ENCODE measurements around the gene LCE1B.

LCE1B gene

DNA sequence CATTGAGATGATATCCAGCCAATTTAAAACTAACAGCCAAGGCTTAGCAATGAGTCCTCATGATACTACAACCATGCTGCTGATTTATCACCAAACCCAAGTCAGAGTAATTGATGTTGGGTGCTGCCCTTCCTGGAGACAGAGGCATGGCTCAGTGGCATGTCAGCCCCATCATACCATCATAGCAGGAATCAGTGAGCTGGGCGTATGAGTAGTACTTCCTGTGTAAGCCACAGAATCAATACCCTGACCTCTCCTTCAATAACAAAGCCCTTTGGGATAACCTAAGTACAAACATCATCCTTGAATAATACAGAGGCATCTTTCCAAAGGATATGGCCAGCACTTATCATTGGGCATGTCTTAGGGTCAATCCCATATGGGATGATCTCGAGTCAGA is 28.7 kb upstream of the LCE1B start:
- TF ChIP-seq, protein P1, sequence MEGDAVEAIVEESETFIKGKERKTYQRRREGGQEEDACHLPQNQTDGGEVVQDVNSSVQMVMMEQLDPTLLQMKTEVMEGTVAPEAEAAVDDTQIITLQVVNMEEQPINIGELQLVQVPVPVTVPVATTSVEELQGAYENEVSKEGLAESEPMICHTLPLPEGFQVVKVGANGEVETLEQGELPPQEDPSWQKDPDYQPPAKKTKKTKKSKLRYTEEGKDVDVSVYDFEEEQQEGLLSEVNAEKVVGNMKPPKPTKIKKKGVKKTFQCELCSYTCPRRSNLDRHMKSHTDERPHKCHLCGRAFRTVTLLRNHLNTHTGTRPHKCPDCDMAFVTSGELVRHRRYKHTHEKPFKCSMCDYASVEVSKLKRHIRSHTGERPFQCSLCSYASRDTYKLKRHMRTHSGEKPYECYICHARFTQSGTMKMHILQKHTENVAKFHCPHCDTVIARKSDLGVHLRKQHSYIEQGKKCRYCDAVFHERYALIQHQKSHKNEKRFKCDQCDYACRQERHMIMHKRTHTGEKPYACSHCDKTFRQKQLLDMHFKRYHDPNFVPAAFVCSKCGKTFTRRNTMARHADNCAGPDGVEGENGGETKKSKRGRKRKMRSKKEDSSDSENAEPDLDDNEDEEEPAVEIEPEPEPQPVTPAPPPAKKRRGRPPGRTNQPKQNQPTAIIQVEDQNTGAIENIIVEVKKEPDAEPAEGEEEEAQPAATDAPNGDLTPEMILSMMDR (IDR thresholded peaks at IDR 0.05; ENCODE audit: low read length), result no peak
- TF ChIP-seq EZH2 (optimal IDR thresholded peaks at IDR 0.05; ENCODE audit: low read depth, low read length) (no peak), EZH2phosphoT487 (IDR thresholded peaks at IDR 0.05; ENCODE audit: low read length) (no peak)
- no peak overlapping the region for H3K27ac ChIP-seq (ENCODE audit: low read length)
- no peak overlapping the region for H2AFZ ChIP-seq (ENCODE audit: low read length)
- no peaks in the 10 kb centered on the region for H3F3A ChIP-seq (ENCODE audit: insufficient read depth, low read length)
- no peak overlapping the region for H3K9ac ChIP-seq (ENCODE audit: low read length)
- H3K4me3 ChIP-seq (ENCODE audit: low read length), result no peak overlapping the region
- no peaks in the 10 kb centered on the region for H3K9me2 ChIP-seq (replicated peaks; ENCODE audit: insufficient read depth, low read length)
- H4K20me1 ChIP-seq (ENCODE audit: insufficient read depth, low read length), result no peaks in the 10 kb centered on the region
- H3K4me2 ChIP-seq (ENCODE audit: low read depth, low read length), result no peak overlapping the region
- H3K27me3 ChIP-seq (replicated peaks; ENCODE audit: insufficient read depth, low read length), result no peaks in the 10 kb centered on the region
- no peaks in the 10 kb centered on the region for H3K36me3 ChIP-seq (replicated peaks; ENCODE audit: insufficient read depth, low read length)
- no peaks in the 10 kb centered on the region for H3K9me3 ChIP-seq (replicated peaks; ENCODE audit: insufficient read depth, low read length)
- H3K4me1 ChIP-seq (ENCODE audit: low read length), result no peaks in the 10 kb centered on the region
- H3K79me2 ChIP-seq (ENCODE audit: low read length), result no peaks in the 10 kb centered on the region
- no peak for DNase-seq

DNA sequence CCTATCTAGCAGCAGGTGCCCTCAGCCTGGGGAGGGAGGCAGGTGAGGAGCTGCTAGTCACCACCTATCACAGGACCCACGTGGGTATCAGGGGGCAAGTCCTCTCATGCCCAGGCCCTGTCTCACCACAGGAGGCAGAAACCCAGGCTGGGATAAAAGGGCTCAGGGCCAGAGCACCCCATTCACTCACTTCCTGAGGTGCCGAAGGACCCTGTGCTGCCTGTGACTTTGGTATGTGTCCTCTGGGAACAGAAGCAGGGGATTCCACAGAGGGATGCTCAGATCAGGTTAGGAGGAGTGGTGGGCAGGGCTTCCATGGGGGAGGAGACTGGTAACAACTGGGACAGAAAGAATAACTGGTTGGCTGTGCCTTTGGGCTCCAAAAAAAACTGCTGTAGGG is 25.7 kb upstream of the LCE1B start, which contains the start of gene LCE1E:
Gene LCE1E, plus strand, starts transcription at position 181 of the 400 bp plus-strand sequence. CDS start 1,043 bp downstream, outside the sequence.
- Histone ChIP-seq H3K36me3 (replicated peaks; ENCODE audit: insufficient read depth, low read length) (no peaks in the 10 kb centered on the region), H3K27me3 (replicated peaks; ENCODE audit: insufficient read depth, low read length) (no peaks in the 10 kb centered on the region), H3K9ac (ENCODE audit: low read length) (no peak within 1 kb of the TSS), H3F3A (ENCODE audit: insufficient read depth, low read length) (no peaks in the 10 kb centered on the region), H3K4me2 (ENCODE audit: low read depth, low read length) (no peak within 1 kb of the TSS), H3K4me3 (ENCODE audit: low read length) (no peak within 1 kb of the TSS), H2AFZ (ENCODE audit: low read length) (peak within 1 kb of the TSS; percentile 26; the same call in 1 of the 2 replicates), H4K20me1 (ENCODE audit: insufficient read depth, low read length) (no peaks in the 10 kb centered on the region), H3K4me1 (ENCODE audit: low read length) (no peaks in the 10 kb centered on the region), H3K79me2 (ENCODE audit: low read length) (no peaks in the 10 kb centered on the region), H3K9me3 (replicated peaks; ENCODE audit: insufficient read depth, low read length) (no peaks in the 10 kb centered on the region), H3K9me2 (replicated peaks; ENCODE audit: insufficient read depth, low read length) (no peaks in the 10 kb centered on the region), H3K27ac (ENCODE audit: low read length) (no peak within 1 kb of the TSS)
- peak; percentile 51 for DNase-seq
- TF ChIP-seq EZH2 (optimal IDR thresholded peaks at IDR 0.05; ENCODE audit: low read depth, low read length), result no peak
- TF ChIP-seq, protein P1 (IDR thresholded peaks at IDR 0.05; ENCODE audit: low read length), result 0 out of 2 replicates have a peak, but pooled peaks have one; percentile 7

DNA sequence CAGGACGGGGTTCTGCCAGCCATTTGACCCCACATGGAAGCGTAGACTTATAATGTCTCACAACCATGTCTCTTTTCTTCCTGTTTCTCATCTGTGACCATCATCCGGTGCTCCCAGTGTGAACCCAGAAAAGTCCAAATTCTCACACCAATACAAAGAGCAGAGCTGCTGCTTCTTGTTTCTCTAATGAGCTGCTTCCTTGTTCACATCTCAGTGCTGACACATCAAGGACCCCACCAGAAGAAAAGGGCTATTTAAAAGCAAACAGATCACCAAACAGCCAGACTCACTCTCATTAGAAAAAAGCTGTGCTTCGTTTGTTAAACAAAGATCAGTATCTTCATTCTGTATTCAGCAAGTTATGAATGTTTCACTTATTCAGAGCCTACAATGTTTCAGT is 16.1 kb upstream of the LCE1B start:
- no peak overlapping the region for H3K9ac ChIP-seq (ENCODE audit: low read length)

More for the DNA sequence above, 16.1 kb upstream of the LCE1B start:
- TF ChIP-seq EZH2 (optimal IDR thresholded peaks at IDR 0.05; ENCODE audit: low read depth, low read length) (no peak), EZH2phosphoT487 (IDR thresholded peaks at IDR 0.05; ENCODE audit: low read length) (no peak)
- TF ChIP-seq, protein P1 (IDR thresholded peaks at IDR 0.05; ENCODE audit: low read length), result no peak
- no peaks in the 10 kb centered on the region for H3K9me2 ChIP-seq (replicated peaks; ENCODE audit: insufficient read depth, low read length)
- H3K36me3 ChIP-seq (replicated peaks; ENCODE audit: insufficient read depth, low read length), result no peaks in the 10 kb centered on the region
- no peaks in the 10 kb centered on the region for H3F3A ChIP-seq (ENCODE audit: insufficient read depth, low read length)
- H2AFZ ChIP-seq (ENCODE audit: low read length), result no peak overlapping the region
- no peaks in the 10 kb centered on the region for H3K27me3 ChIP-seq (replicated peaks; ENCODE audit: insufficient read depth, low read length)
- no peaks in the 10 kb centered on the region for H3K9me3 ChIP-seq (replicated peaks; ENCODE audit: insufficient read depth, low read length)
- no peak overlapping the region for H3K4me2 ChIP-seq (ENCODE audit: low read depth, low read length)
- no peak overlapping the region for H3K27ac ChIP-seq (ENCODE audit: low read length)
- no peaks in the 10 kb centered on the region for H3K4me1 ChIP-seq (ENCODE audit: low read length)
- DNase-seq, result no peak
- H3K79me2 ChIP-seq (ENCODE audit: low read length), result no peaks in the 10 kb centered on the region
- H3K4me3 ChIP-seq (ENCODE audit: low read length), result no peak overlapping the region
- H4K20me1 ChIP-seq (ENCODE audit: insufficient read depth, low read length), result no peaks in the 10 kb centered on the region

Measured in MM.1S (cell line).